Hepatocyte (in vitro differentiated cells): ENCODE measurements around the gene ZNF775. TPM values are rescaled to one million over a fixed set of nuclear protein-coding genes. Genes with fewer than 3 reads are reported as not detected.

Experiments
- DNase-seq: peaks from one replicate; pipeline ENCODE4 v3.0.0-alpha.2; 2016; ENCODE audit warnings: low spot score
- H2AFZ ChIP-seq: fragments of 200-600 bp; sonication (generic); 2 replicates; pipeline ENCODE4 v1.6.0; 2016; ENCODE audit warnings: antibody characterized with exemption, mild to moderate bottlenecking
- H3K27ac ChIP-seq: fragments of 200-600 bp; sonication (generic); 2 replicates; pipeline ENCODE4 v1.5.1; 2016; ENCODE audit warnings: mild to moderate bottlenecking
- H3K27me3 ChIP-seq: fragments of 200-600 bp; sonication (generic); 2 replicates; pipeline ENCODE4 v1.6.1; 2016
- H3K36me3 ChIP-seq: fragments of 200-600 bp; sonication (generic); replicated peaks from 2 replicates; pipeline ENCODE4 v1.5.1; 2016; ENCODE audit warnings: low read depth; ENCODE audit not compliant: insufficient read depth
- H3K4me1 ChIP-seq: fragments of 200-600 bp; sonication (generic); 2 replicates; pipeline ENCODE4 v1.5.1; 2016; ENCODE audit warnings: mild to moderate bottlenecking, moderate library complexity; ENCODE audit not compliant: insufficient read depth
- H3K4me2 ChIP-seq: fragments of 200-600 bp; sonication (generic); 2 replicates; pipeline ENCODE4 v1.6.0; 2016
- H3K4me3 ChIP-seq: fragments of 200-600 bp; sonication (generic); 2 replicates; pipeline ENCODE4 v1.5.1; 2016; ENCODE audit warnings: mild to moderate bottlenecking
- H3K79me2 ChIP-seq: fragments of 200-600 bp; sonication (generic); 2 replicates; pipeline ENCODE4 v1.6.0; 2017; ENCODE audit warnings: mild to moderate bottlenecking
- H3K9me2 ChIP-seq: fragments of 200-600 bp; sonication (generic); replicated peaks from 2 replicates; pipeline ENCODE4 v1.6.0; 2017; ENCODE audit warnings: mild to moderate bottlenecking; ENCODE audit not compliant: insufficient read depth
- H3K9me3 ChIP-seq: fragments of 200-600 bp; sonication (generic); 2 replicates; pipeline ENCODE4 v1.5.1; 2016; ENCODE audit warnings: low read depth, mild to moderate bottlenecking
- H4K20me1 ChIP-seq: fragments of 200-600 bp; sonication (generic); 2 replicates; pipeline ENCODE4 v1.6.0; 2016; ENCODE audit warnings: mild to moderate bottlenecking; ENCODE audit not compliant: insufficient read depth, poor library complexity, severe bottlenecking
- CTCF ChIP-seq: fragments of 200-600 bp; sonication (generic); IDR thresholded peaks from 2 replicates; pipeline ENCODE4 v1.5.1; 2016; ENCODE audit warnings: antibody characterized with exemption, mild to moderate bottlenecking; ENCODE audit not compliant: poor library complexity
- EZH2 ChIP-seq: fragments of 200-600 bp; sonication (generic); IDR thresholded peaks from 2 replicates; pipeline ENCODE4 v1.6.1; 2016; ENCODE audit warnings: antibody characterized with exemption, mild to moderate bottlenecking, borderline replicate concordance
- EZH2phosphoT487 ChIP-seq: fragments of 200-600 bp; sonication (generic); IDR thresholded peaks from one replicate; pipeline ENCODE4 v1.6.1; 2018; ENCODE audit warnings: antibody characterized with exemption, mild to moderate bottlenecking, low read depth, moderate library complexity; ENCODE audit not compliant: unreplicated experiment, severe bottlenecking
- WGBS: methylation state at CpG from one replicate; pipeline ENCODE4 v1.1.6; 2016; ENCODE audit warnings: low lambda C conversion rate; ENCODE audit errors: missing lambda C conversion rate; 5-methylcytosine and 5-hydroxymethylcytosine counted together
- polyA plus RNA-seq: library from polyadenylated mRNA; unstranded; fragments of >200 nt; fragmentation: Nextera tagmentation; extraction: Ambion mirVana; gene quantifications from 2 replicates; pipeline ENCODE4 v1.2.1, GENCODE V29; 2016
- total RNA-seq: library from RNA; depleted of rRNA; stranded (reverse); fragments of >200 nt; gene quantifications from 2 replicates; pipeline ENCODE4 v1.2.3, GENCODE V29; 2014

ZNF775 gene
- total and polyA plus RNA-seq, 2 experiments from 2014 or later: 5.2 to 10.6 TPM

- Histone ChIP-seq H3K27me3 (no peaks in the 10 kb centered on the region), H4K20me1 (no peaks in the 10 kb centered on the region), H3K36me3 (no peaks in the 10 kb centered on the region), H3K4me1 (peaks cover 37% of the 10 kb centered on the region), H3K9me3 (no peaks in the 10 kb centered on the region), H2AFZ (no peak overlapping the region), H3K9me2 (no peaks in the 10 kb centered on the region), H3K27ac (no peak overlapping the region), H3K4me3 (no peak overlapping the region), H3K79me2 (peaks cover 2% of the 10 kb centered on the region), H3K4me2 (no peak overlapping the region)
- no peak for TF ChIP-seq EZH2
- no peak for TF ChIP-seq CTCF
- TF ChIP-seq EZH2phosphoT487: no peak
- DNase-seq: no peak
- 85% methylated on average over 1 of the region's 1 CpG for WGBS
These were observed 22.3 kb downstream of the ZNF775 start for GRCh38 chr7:150401424-150401790.

GRCh38 chr7:150401861-150402631, 22.9 kb downstream of the ZNF775 start:
- H3K4me1 ChIP-seq: peaks cover 42% of the 10 kb centered on the region
- H4K20me1 ChIP-seq: no peaks in the 10 kb centered on the region
- H3K79me2 ChIP-seq: peaks cover 2% of the 10 kb centered on the region
- no peak overlapping the region for H2AFZ ChIP-seq
- H3K27me3 ChIP-seq: no peaks in the 10 kb centered on the region
- no peaks in the 10 kb centered on the region for H3K36me3 ChIP-seq
- no peak overlapping the region for H3K4me2 ChIP-seq
- TF ChIP-seq CTCF (no peak), EZH2phosphoT487 (no peak), EZH2 (no peak)
- DNase-seq: peak; percentile 3
- no peak overlapping the region for H3K27ac ChIP-seq
- H3K4me3 ChIP-seq: no peak overlapping the region
- no peaks in the 10 kb centered on the region for H3K9me2 ChIP-seq
- H3K9me3 ChIP-seq: no peaks in the 10 kb centered on the region
- 77% methylated on average over 7 of the region's 7 CpGs for WGBS

GRCh38 chr7:150402671-150403321, 23.7 kb downstream of the ZNF775 start:
- Histone ChIP-seq H4K20me1 (no peaks in the 10 kb centered on the region), H3K9me2 (no peaks in the 10 kb centered on the region), H3K4me2 (no peak overlapping the region), H3K4me1 (peaks cover 46% of the 10 kb centered on the region), H3K27ac (no peak overlapping the region), H3K79me2 (peaks cover 2% of the 10 kb centered on the region), H3K9me3 (no peaks in the 10 kb centered on the region), H2AFZ (no peak overlapping the region), H3K4me3 (no peak overlapping the region), H3K27me3 (no peaks in the 10 kb centered on the region), H3K36me3 (no peaks in the 10 kb centered on the region)
- 83% methylated on average over 13 of the region's 13 CpGs for WGBS
- DNase-seq: peak; percentile 19
- TF ChIP-seq EZH2 (no peak), CTCF (no peak), EZH2phosphoT487 (no peak)
